HG03354 (cell line): ENCODE results near the gene U2AF1L4.

Experiments used
- ATAC-seq: cut with Tn5 transposase; IDR thresholded peaks from one replicate; pipeline ENCODE4 v1.9.1; 2021; ENCODE audit warnings: mild to moderate bottlenecking; ENCODE audit not compliant: unreplicated experiment, poor library complexity, severe bottlenecking

The U2AF1L4 gene

GRCh38 chr19:35716801-35717664 lies 28.2 kb downstream of the U2AF1L4 start:
- peak; percentile 69 for ATAC-seq

- no peak for ATAC-seq
Observed at GRCh38 chr19:35715981-35716800, 29.0 kb downstream of the U2AF1L4 start.

- ATAC-seq = no peak
Observed at GRCh38 chr19:35715355-35715809, 29.8 kb downstream of the U2AF1L4 start.

DNA sequence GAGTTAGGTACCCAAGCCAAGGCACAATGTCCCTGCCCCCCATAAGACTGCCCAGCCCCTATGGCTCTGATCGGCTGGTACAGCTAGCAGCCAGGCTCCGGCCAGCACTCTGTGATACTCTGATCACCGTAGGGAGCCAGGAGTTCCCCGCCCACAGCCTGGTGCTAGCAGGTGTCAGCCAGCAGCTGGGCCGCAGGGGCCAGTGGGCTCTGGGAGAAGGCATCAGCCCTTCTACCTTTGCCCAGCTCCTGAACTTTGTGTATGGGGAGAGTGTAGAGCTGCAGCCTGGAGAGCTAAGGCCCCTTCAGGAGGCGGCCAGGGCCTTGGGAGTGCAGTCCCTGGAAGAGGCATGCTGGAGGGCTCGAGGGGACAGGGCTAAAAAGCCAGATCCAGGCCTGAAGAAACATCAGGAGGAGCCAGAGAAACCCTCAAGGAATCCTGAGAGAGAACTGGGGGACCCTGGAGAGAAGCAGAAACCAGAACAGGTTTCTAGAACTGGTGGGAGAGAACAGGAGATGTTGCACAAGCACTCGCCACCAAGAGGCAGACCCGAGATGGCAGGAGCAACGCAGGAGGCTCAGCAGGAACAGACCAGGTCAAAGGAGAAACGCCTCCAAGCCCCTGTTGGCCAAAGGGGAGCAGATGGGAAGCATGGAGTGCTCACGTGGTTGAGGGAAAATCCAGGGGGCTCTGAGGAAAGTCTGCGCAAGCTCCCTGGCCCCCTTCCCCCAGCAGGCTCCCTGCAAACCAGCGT lies 30.4 kb downstream of the U2AF1L4 start:
- no peak for ATAC-seq

- no peak for ATAC-seq
Observed at GRCh38 chr19:35713904-35714495, 31.2 kb downstream of the U2AF1L4 start.

- no peak for ATAC-seq
Observed at GRCh38 chr19:35713506-35713850, 31.7 kb downstream of the U2AF1L4 start.

- ATAC-seq = no peak
Observed at GRCh38 chr19:35712567-35713505, 32.4 kb downstream of the U2AF1L4 start.

DNA sequence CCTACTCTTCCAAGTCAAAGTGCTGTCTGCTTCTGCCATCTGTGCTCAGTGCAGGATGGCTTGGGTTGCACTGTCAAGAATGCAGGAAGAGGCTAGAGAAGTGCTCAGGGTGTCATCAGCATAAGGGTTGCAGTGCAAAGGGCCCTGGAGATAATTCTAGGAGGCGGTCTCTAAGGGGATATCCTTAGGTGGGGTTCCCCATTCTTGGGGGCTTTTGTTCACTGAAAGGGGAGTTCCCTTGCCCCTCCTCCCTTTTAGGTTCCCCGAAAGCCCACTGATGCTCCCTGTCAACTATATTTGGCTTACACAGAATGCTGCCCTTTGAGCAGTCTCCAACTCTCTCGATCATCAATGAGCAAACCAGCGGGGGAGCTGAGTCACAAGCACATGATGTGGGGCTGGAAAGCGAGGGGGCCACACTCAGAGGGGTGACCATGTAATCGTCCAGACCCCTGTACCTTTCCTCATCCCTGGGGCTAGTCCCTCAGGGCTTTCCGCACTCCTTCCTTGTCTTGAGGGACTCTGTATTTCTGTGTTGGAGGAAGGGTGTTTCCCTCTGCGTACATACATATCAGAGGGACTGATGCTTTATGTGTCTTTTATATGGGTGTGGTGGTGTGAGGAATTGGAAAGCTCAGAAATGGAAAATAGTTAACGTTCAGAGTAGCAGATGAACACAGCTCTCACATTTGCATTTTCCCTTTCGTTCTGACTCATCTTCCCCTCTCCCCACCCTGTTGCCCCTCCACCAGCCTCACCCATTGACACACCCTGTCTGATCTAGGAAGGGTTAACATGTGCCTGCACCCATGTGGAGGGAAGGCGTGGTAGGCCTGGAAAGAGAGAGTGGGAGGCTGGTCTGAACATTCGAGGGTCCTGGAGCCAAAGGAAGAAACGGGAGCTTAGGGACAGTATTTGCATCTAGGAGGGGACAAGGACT lies 34.2 kb downstream of the U2AF1L4 start:
- ATAC-seq = peak; percentile 42

DNA sequence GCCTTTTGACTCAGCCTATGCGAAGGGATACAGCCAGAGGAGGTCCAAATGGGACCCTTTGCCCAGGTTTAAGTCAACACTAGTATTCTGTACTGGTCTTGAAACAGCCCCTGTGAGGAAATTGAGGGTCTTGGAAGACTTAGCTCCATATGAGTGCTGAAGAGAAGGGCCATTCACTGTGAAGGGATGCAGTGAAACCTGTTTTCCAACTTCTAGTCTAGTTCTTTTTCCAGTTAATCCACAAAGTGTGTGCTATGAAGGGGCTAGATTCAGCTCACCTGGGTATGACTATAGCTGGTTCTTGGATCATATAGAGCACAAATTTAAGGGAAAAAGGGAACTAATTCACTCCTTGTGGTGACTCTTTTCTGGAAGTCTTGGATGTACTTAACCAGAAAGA lies 36.8 kb downstream of the U2AF1L4 start:
- ATAC-seq = no peak

DNA sequence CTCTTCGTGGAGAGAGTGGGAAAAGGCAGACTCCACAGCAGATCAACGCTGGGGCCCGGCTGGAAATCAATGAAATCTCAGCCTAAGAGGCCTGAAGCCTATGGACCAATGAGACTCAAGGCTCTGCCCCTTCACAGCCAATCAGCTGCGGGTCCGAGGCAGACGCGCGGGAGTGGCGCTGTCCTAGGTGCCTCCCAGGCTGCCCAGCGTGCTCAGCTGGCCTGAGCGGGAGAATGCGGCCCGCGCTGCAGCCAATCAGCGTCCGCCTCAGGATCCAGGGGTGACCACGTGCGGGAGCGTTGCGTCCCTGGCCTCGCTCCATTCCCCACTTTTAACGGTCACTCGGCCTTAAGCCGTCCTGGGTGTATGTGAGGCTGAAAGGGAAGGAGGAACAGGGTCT lies 41.0 kb downstream of the U2AF1L4 start, which contains the start of gene ZBTB32:
Gene ZBTB32, plus strand, starts transcription at position 341 of the 400 bp plus-strand sequence. CDS start 10,069 bp downstream, outside the sequence.
- ATAC-seq = no peak

GRCh38 chr19:35703343-35703742 lies 41.9 kb downstream of the U2AF1L4 start:
- ATAC-seq = no peak

- ATAC-seq = peak; percentile 96
Observed at GRCh38 chr19:35702223-35703012, 42.8 kb downstream of the U2AF1L4 start.

DNA sequence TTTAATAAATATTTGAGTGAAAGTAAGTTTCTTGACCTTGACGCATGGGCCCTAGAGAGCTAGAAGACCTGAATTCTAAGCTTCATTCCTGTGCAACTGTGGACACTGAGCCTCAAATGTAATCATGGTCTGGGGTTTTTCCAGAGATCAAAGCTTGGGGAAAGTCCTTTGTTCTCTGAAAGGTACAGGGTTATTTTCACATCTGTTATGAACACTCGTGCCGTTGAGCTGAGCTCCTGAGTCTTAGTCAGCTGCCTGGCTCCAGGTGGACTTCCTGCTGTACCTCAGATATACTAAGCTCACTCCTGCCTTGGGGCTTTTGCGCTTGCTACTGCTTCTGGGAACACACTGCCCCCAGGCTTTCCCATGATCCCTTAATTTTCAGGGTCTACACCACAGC lies 48.4 kb downstream of the U2AF1L4 start:
- no peak for ATAC-seq

GRCh38 chr19:35695895-35696422 lies 49.3 kb downstream of the U2AF1L4 start:
- ATAC-seq = no peak

DNA sequence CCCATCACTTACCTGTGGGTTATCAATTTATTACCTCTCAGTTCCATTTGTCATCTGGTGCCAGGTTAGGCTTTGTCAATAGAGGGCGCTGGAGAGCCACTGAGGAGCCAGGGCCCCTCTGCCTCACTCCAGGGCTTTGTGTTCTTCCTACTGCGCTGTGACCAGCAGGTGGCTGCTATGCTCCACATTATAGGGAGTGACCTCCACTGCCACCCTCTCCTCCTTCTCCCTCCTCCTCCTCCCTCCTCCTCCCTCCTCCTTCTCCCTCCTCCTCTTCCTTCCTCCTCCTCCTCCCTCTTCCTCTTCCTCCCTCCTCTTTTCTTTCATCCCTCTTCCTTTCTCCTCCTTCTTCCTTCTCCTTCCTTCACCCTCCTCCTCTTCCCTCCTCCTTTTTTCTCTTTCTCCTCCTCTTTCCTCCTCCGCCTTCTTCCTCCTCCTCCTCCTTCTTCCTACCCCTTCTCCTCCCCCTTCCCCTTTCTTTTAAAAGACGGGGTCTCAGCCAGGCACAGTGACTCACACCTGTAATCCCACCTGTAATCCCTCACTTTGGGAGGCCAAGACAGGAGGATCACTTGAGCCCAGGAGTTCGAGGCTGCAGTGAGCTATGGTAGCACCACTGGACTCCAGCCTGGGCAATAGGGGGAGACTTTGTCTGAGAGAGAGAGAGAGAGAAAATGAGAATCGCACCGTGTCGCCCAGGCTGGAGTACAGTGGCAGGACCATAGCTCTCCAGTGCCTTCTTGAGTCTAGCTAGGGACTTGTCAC lies 51.2 kb downstream of the U2AF1L4 start:
- peak; percentile 82 for ATAC-seq

DNA sequence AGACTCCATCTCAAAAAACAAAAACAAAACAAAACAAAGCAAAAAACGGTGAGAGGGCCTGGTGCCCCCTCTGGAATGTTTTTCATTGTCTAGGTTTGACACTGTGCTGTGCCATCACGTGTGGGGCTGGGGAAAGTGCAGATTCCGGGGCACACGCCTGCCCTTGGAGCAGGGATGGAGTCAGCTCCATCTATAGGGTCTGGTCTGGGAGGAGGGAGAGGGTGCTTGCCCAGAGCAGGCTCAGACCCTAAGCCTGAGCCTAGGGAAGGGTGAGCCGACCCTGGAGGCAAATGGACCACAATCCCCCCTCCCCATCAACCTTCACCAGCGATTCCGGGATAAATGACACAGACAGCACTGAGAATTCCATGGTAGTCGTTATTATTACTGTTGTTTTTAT lies 51.8 kb downstream of the U2AF1L4 start:
- ATAC-seq = no peak
